AG04449 (cell line): ENCODE measurements around the gene CHCHD6.

Source experiments
- CTCF ChIA-PET: fragments of 350-600 bp; formaldehyde crosslinking; extraction: SDS; loops from one replicate; lab custom pipeline; 2021; ENCODE audit warnings: antibody characterized with exemption; lab: Yijun Ruan, JAX
- POLR2A ChIA-PET: fragments of 400-600, 350-600 bp; formaldehyde crosslinking; extraction: SDS; loops from one replicate; lab custom pipeline; 2020; ENCODE audit warnings: antibody characterized with exemption, inconsistent platforms; lab: Yijun Ruan, JAX
- DNase-seq: peaks from one replicate; pipeline ENCODE4 v3.0.0-alpha.2; 2010; ENCODE audit warnings: low read depth, low spot score
- H3K4me3 ChIP-seq: 2 replicates; pipeline ENCODE4 v1.5.1; 2011; ENCODE audit warnings: low read depth, mild to moderate bottlenecking, control low read depth, low read length
- TF ChIP-seq, protein P1 (sequence below): IDR thresholded peaks from one replicate; pipeline ENCODE4 v1.5.1; 2011; ENCODE audit warnings: mild to moderate bottlenecking, moderate library complexity, low read length, control low read depth, inconsistent platforms; ENCODE audit not compliant: insufficient read depth; ENCODE audit errors: missing control alignments

CHCHD6 gene

DNA sequence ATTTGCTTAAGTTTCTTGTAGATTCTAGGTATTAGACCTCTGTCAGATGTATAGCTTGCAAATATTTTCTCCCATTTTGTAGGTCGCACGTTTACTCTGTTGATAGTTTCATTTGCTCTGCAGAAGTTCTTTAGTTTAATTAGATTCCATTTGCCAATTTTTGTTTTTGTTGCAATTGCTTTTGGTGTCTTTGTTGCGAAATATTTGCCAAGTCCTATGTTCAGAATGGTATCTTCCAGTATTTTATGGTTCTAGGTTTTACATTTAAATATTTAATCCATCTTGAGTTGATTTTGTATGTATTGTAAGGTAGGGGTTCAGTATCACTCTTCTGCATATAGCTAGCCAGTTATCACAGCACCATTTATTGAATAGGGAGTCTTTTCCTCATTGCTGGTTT lies 64.9 kb downstream of the CHCHD6 start:
- DNase-seq, result no peak
- TF ChIP-seq, protein P1, sequence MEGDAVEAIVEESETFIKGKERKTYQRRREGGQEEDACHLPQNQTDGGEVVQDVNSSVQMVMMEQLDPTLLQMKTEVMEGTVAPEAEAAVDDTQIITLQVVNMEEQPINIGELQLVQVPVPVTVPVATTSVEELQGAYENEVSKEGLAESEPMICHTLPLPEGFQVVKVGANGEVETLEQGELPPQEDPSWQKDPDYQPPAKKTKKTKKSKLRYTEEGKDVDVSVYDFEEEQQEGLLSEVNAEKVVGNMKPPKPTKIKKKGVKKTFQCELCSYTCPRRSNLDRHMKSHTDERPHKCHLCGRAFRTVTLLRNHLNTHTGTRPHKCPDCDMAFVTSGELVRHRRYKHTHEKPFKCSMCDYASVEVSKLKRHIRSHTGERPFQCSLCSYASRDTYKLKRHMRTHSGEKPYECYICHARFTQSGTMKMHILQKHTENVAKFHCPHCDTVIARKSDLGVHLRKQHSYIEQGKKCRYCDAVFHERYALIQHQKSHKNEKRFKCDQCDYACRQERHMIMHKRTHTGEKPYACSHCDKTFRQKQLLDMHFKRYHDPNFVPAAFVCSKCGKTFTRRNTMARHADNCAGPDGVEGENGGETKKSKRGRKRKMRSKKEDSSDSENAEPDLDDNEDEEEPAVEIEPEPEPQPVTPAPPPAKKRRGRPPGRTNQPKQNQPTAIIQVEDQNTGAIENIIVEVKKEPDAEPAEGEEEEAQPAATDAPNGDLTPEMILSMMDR, result no peak
- ChIA-PET CTCF (interaction anchor here (1.7 kb wide), 1 partner anchor 13 kb away, joined by 5 read pairs; no protein-coding TSS in a partner anchor), POLR2A (no interaction called here)
- H3K4me3 ChIP-seq, result no peak overlapping the region

DNA sequence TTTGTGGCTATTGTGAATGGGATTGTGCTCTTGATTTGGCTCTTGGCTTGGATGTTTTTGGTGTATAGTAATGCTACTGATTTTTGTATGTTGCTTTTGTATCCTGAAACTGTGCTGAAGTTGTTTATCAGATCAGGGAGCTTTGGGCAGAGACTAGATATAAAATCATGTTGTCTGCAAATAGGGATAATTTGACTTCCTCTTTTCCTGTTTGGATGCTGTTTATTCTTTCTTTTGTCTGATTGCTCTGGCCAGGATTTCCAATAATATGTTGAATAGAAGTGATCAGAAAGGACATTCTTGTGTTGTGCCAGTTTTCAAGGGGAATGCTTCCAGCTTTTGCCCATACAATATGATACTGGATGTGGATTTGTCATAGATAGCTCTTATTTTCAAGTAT lies 66.1 kb downstream of the CHCHD6 start:
- POLR2A ChIA-PET, result no interaction called here
- TF ChIP-seq, protein P1, result no peak
- CTCF ChIA-PET, result interaction anchor here (1.3 to 1.7 kb wide), 2 partner anchors 10 to 14 kb away, joined by 5 to 7 read pairs; no protein-coding TSS in a partner anchor
- DNase-seq, result no peak
- no peak overlapping the region for H3K4me3 ChIP-seq

DNA sequence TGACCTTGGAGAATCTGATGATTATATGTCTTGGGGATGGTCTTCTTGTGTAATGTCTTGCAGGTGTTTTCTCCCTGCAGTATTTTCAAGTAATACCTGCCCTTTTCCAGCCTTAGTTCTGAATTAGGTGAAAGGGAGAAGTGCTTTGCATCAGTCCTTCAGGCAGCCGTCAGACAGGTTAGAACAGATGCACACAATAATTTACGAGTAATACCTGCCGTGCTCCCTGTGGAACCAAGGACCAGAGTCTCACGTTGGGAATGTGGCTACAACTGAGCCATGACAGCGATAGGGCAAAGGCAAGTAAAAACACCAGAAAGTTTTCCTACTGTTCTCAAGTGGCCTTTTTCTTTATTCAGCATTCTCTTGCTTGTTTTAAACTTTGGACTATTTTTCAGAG lies 69.1 kb downstream of the CHCHD6 start:
- ChIA-PET POLR2A (no interaction called here), CTCF (interaction anchor here (3.0 kb wide), 1 partner anchor 21 kb away, joined by 15 read pairs; no protein-coding TSS in a partner anchor)
- no peak for DNase-seq
- TF ChIP-seq, protein P1, result no peak
- no peak overlapping the region for H3K4me3 ChIP-seq

DNA sequence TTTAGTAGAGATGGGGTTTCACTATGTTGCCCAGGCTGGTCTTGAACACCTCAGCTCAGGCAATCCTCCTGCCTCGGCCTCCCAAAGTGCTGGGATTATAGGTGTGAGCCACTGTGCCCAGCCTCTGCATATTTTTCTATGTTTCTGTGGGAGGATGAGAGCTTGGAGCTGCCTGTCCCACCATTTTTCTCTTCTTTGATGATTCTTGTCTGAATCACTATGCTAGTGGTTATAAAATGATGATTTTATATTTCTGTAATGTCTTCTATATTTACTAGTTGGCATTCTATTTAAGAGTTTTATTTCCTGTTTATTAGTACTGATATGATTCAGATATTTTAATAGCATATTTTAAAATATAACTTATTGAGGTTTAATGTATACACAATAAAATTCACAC lies 69.7 kb downstream of the CHCHD6 start:
- no peak overlapping the region for H3K4me3 ChIP-seq
- ChIA-PET CTCF (interaction anchor here (1.6 to 3.0 kb wide), 2 partner anchors 22 to 207 kb away, joined by 4 to 15 read pairs; no protein-coding TSS in a partner anchor), POLR2A (no interaction called here)
- TF ChIP-seq, protein P1, result no peak
- no peak for DNase-seq

DNA sequence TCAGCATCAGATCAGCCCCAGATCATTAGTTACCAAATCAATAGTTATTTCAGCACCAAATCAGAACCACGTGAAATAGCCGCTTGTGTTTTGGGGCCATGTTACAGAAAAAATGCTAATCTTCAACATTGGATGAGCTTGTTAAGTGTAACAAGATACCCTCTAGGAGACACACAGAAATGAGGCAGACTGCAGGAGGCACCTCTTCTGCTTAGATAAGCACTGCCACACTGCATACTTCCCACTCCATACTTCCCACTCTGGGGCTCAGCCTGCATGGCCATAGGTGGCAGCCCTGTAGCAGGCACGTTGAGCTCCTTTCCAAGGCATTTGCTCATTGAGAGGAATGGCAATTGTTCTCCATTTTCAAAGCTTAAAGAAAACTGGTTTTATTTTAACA lies 73.3 kb downstream of the CHCHD6 start:
- TF ChIP-seq, protein P1, result no peak
- no peak overlapping the region for H3K4me3 ChIP-seq
- no peak for DNase-seq
- ChIA-PET POLR2A (no interaction called here), CTCF (interaction anchor here (0.8 to 2.6 kb wide), 5 partner anchors 11 to 37 kb away, joined by 3 to 19 read pairs (median 3); no protein-coding TSS in a partner anchor)

DNA sequence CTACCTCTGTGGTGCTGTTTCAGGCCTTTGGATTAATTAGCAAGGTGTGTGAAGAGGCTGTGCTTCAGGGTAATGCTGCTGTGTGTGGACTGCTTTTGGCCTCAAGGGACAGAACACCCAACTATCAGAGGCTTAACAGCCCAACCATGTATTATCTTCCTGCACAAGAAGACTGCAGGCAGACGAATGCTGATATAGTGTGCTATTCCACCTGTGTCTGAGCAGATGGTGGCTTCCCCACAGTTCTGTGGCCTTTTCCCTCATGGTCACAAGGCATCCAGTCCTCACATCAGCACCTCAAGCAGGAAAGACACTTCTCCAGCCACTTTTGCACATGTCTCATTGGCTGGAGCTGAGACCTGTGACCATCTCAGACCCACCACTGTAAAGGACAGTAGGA lies 76.6 kb downstream of the CHCHD6 start:
- DNase-seq, result no peak
- POLR2A ChIA-PET, result no interaction called here
- H3K4me3 ChIP-seq, result no peak overlapping the region
- CTCF ChIA-PET, result interaction anchor here (1.1 kb wide), 1 partner anchor 29 kb away, joined by 3 read pairs; no protein-coding TSS in a partner anchor
- TF ChIP-seq, protein P1, result no peak
